NAMALWA (cell line): ENCODE measurements around the gene GLYATL2.

Source experiments
- DNase-seq: peaks from one replicate; pipeline ENCODE4 v3.0.0-alpha.2; 2015; ENCODE audit warnings: low spot score

Gene GLYATL2

DNA sequence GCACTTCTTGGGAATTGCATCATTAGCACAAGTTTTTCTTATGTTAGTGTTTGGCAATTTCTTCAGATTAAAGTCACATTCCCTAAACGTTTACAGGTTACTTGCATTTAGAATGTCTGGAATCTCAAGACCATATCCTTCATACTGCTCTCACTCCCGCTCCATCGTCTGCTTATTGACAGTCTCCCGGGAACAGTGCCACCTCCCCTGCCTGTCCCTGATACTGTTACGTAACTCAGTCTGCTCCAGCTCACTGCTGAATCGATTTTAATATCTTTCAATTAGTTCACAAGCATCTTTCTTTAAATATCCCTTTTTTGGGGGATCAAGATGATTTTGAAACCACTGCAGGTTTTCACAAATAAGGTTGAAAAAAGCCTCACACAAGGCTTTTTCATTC is 48.2 kb downstream of the GLYATL2 start:
- DNase-seq, result no peak

DNA sequence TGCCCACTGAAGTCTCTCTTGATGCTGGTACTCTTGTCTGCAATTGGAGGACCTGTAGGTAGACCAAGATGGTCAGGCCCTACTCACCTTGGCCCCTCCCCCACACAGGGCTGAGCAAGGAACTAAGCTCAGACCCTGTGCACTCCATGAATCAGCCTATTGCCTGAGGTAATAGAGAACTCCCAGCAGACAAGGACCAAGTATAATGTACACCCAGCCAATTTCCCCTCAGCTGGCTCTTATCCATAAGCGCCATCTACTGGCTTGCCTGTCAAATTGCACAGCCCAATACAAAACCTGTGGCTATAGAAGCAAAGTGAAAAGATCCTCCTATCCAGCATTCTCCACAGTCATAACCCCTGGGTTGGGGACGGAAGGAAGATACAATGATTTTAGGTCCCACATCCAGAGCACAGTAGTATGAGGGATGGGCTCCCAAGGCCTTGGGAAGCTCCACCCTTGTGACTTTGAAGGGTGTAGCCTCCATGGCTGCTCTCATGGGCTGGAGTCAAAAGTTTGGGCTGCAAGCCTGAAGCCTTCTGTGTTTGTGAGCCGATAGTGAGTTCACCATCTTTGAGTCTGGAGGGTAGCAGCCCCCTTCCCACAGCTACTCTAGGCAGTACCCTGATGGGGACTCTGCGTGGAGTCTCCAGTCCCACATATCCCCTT is 56.0 kb downstream of the GLYATL2 start:
- DNase-seq, result peak; percentile 63

GRCh38 chr11:58787903-58788302 is 56.6 kb downstream of the GLYATL2 start:
- no peak for DNase-seq

DNA sequence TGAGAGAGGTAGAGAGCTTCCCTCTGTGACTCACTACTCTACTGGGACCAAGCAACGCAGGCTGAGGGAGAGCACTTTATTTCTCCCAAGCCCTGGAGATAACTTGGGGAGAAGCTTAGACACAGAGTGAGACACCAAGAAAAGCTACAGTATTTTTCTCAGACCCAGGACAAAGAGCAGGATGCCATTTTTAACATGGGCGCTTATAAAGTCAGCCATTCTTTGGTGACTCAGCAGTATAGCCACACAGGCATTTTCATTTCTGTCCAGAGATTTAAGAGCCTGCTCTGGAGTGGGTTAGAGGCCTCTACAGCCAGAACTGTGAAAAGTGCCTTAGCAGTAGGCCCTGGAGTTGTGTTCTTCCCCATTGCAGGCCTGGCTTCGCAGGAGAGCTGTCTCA is 57.8 kb downstream of the GLYATL2 start:
- no peak for DNase-seq

DNA sequence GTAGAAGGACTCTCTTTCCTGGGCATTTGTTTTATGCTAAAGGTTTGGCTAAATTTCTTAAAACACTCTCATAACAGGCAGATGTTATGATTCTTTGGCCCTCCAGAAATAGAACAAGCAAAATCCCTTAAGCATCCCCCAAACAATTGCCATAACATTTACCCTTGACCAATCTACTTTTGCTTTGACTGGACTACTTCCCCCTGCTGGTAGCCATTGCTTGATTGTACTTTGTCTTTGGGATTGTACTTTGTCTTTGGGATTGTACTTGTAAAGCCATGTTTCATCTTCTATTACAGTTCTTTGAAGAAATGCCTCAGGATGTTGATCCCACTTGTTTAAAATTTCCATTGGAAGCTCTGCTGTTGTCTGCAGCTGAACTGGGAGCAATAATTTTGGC is 59.5 kb downstream of the GLYATL2 start:
- peak; percentile 23 for DNase-seq
